Mucosa of descending colon (tissue), 3 donors: ENCODE data around the gene MSLN. TPM values are rescaled to one million over a fixed set of nuclear protein-coding genes. Genes with fewer than 3 reads are reported as not detected.
A peak's percentile ranks its signal among the peaks of the same experiment; 100 is the strongest.

Experiments used
- ATAC-seq: fragments of 200-7000 bp; cut with Tn5 transposase; one replicate; pipeline ENCODE4 v1.9.1; 2020; ENCODE audit warnings: mild to moderate bottlenecking, moderate library complexity
- DNase-seq, 3 donors: peaks; one replicate each; pipeline ENCODE4 v3.0.0-alpha.2; 2020
- H3K36me3 ChIP-seq: fragments of 200-600 bp; one replicate; pipeline ENCODE4 v1.8.0; 2021; ENCODE audit warnings: low read depth, mild to moderate bottlenecking
- H3K4me1 ChIP-seq: fragments of 200-600 bp; one replicate; pipeline ENCODE4 v1.8.0; 2021; ENCODE audit warnings: low read depth, mild to moderate bottlenecking
- H3K4me3 ChIP-seq: fragments of 200-600 bp; one replicate; pipeline ENCODE4 v1.8.0; 2021; ENCODE audit warnings: mild to moderate bottlenecking
- H3K9me3 ChIP-seq: fragments of 200-600 bp; one replicate; pipeline ENCODE4 v1.8.0; 2021; ENCODE audit warnings: mild to moderate bottlenecking
- CTCF ChIP-seq: fragments of 200-600 bp; IDR thresholded peaks from one replicate; pipeline ENCODE4 v1.8.0; 2022; ENCODE audit warnings: antibody characterized with exemption, mild to moderate bottlenecking
- intact Hi-C, 2 donors: fragments of 100-400 bp; cut with DNase I in 1 of 2; cut with micrococcal nuclease in 1 of 2; formaldehyde crosslinking; loops; one replicate each; pipeline versions ENCODE4 v1.11.0 to v1.11.1; 2022; cut with DNase I, micrococcal nuclease
- total RNA-seq, 3 donors: library from RNA; stranded (reverse); fragmentation: NEBNext Ultra II Directional in 2 of 3; extraction: Animal tissue kit (Norgen Biotek cat#: 25700) in 2 of 3; gene quantifications; one replicate each; pipeline versions ENCODE4 v1.2.1 to v1.2.4, GENCODE V29; 2021 to 2023
- donor health status: DM: no; HTN: no; CAD: no; lungs with moderate emphysema.
- donor health status: DM: no; HTN: no; CAD: no.
- donor health status: DM: no; HTN: yes; CAD: no.

The MSLN gene
- total RNA-seq, 3 donors from 2014 or later: 3.4 to 7.0 (median 4.7) TPM

- DNase-seq (peak; percentile 75 to 86 (median 83)), ATAC-seq (peak; percentile 41)
- H3K4me3 ChIP-seq: no peak overlapping the region
- H3K36me3 ChIP-seq: no peaks in the 10 kb centered on the region
- TF ChIP-seq CTCF: peak; percentile 62
- no peaks in the 10 kb centered on the region for H3K9me3 ChIP-seq
- peaks cover 17% of the 10 kb centered on the region for H3K4me1 ChIP-seq
- intact Hi-C loops: no loop called here
These were observed 25.3 kb downstream of the MSLN start for GRCh38 chr16:785563-786535.

GRCh38 chr16:787321-787966, 26.9 kb downstream of the MSLN start:
- Histone ChIP-seq H3K36me3 (no peaks in the 10 kb centered on the region), H3K9me3 (no peaks in the 10 kb centered on the region), H3K4me3 (peak overlapping the region; percentile 88), H3K4me1 (peaks cover 17% of the 10 kb centered on the region)
- intact Hi-C loops: no loop called here
- no peak for ATAC-seq
- TF ChIP-seq CTCF: no peak
- peak in 1 of 3 donors; percentile 52 for DNase-seq

- DNase-seq: no peak
- Histone ChIP-seq H3K4me3 (peak within 1 kb of the TSS; percentile 88), H3K9me3 (no peaks in the 10 kb centered on the region), H3K36me3 (no peaks in the 10 kb centered on the region), H3K4me1 (peaks cover 17% of the 10 kb centered on the region)
- intact Hi-C loops: no loop called here
- no peak for TF ChIP-seq CTCF
- peak; percentile 3 for ATAC-seq
These were observed 27.5 kb downstream of the MSLN start, which contains the start of gene RPUSD1 for GRCh38 chr16:787978-788398. Gene RPUSD1, minus strand, starts transcription at chr16:788381. Its CDS starts 644 bp downstream, at chr16:787737.

- ATAC-seq (peak; percentile 94), DNase-seq (peak; percentile 93 to 97 (median 94))
- Histone ChIP-seq H3K4me1 (peaks cover 17% of the 10 kb centered on the region), H3K4me3 (peak within 1 kb of the TSS; percentile 88), H3K9me3 (no peaks in the 10 kb centered on the region), H3K36me3 (no peaks in the 10 kb centered on the region)
- TF ChIP-seq CTCF: no peak
- intact Hi-C loops: no loop called here
These were observed 28.0 kb downstream of the MSLN start, which contains the start of gene CHTF18 for GRCh38 chr16:788399-789126. Gene CHTF18, plus strand, starts transcription at chr16:788620. Its CDS starts 65 bp downstream, at chr16:788685.

- DNase-seq (no peak), ATAC-seq (no peak)
- intact Hi-C loops: no loop called here
- TF ChIP-seq CTCF: no peak
- no peaks in the 10 kb centered on the region for H3K9me3 ChIP-seq
- no peak overlapping the region for H3K4me3 ChIP-seq
- H3K4me1 ChIP-seq: peaks cover 17% of the 10 kb centered on the region
- H3K36me3 ChIP-seq: no peaks in the 10 kb centered on the region
These were observed 28.8 kb downstream of the MSLN start for GRCh38 chr16:789191-789850.
